SK-N-SH treated with all-trans-retinoic acid at 6 μM for 48 hours (cell line): ENCODE data around the gene CELF4.

Experiments
- ISL1 ChIP-seq: fragments of 250-450 bp; sonication (Bioruptor Pico); IDR thresholded peaks from 2 replicates; pipeline ENCODE4 v2.1.2; 2022; ENCODE audit warnings: mild to moderate bottlenecking, moderate library complexity
- ZC3H10 ChIP-seq: fragments of 250-450 bp; sonication (Bioruptor Pico); IDR thresholded peaks from 2 replicates; pipeline ENCODE4 v1.5.1; 2021; ENCODE audit warnings: mild to moderate bottlenecking, moderate library complexity
- ZFP3 ChIP-seq: fragments of 250-450 bp; sonication (Bioruptor Pico); IDR thresholded peaks from 2 replicates; pipeline ENCODE4 v1.5.0; 2020; ENCODE audit warnings: mild to moderate bottlenecking, moderate library complexity
- ZFP30 ChIP-seq: fragments of 450-650 bp; formaldehyde crosslinking; IDR thresholded peaks from 2 replicates; pipeline ENCODE4 v1.5.0; 2022; ENCODE audit warnings: mild to moderate bottlenecking, moderate library complexity
- ZNF565 ChIP-seq: fragments of 450-650 bp; formaldehyde crosslinking; conservative IDR thresholded peaks from 2 replicates; pipeline ENCODE4 v1.5.0; 2020; ENCODE audit warnings: low read depth, mild to moderate bottlenecking, moderate library complexity
- TF ChIP-seq, protein P1 (sequence below): fragments of 250-450 bp; sonication (Bioruptor Pico); IDR thresholded peaks from 2 replicates; pipeline ENCODE4 v1.5.1; 2020; ENCODE audit warnings: low read depth, mild to moderate bottlenecking, moderate library complexity
- TF ChIP-seq, protein P2 (sequence below): fragments of 250-450 bp; sonication (Bioruptor Pico); IDR thresholded peaks from 2 replicates; pipeline ENCODE4 v1.5.1; 2021; ENCODE audit warnings: mild to moderate bottlenecking, moderate library complexity

DNA sequence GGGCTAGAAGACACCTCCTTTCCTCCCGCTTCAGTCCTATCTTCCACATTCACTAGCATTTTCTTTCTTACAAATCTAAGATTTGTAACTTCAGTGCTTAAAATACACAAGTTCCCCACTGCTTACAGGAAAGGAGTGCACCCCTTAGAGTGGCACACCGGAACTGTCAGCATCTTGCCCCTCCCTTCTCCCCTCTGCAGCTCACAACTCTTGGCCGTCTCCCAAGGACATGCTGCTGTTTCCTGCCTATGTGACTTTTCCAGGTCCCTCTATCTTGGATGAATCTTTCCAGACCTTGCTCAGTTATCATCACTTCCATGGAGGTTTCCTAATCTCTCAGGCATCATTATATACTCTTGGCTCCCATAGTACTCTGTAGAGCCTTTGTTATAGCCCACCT lies 334.8 kb downstream of the CELF4 start:
- TF ChIP-seq ZFP3 (CRISPR knock-in tag) (no peak), ZC3H10 (CRISPR knock-in tag) (no peak), ZFP30 (CRISPR knock-in tag) (no peak), ZNF565 (CRISPR knock-in tag) (no peak), ISL1 (CRISPR knock-in tag) (no peak)
- TF ChIP-seq, protein P1, sequence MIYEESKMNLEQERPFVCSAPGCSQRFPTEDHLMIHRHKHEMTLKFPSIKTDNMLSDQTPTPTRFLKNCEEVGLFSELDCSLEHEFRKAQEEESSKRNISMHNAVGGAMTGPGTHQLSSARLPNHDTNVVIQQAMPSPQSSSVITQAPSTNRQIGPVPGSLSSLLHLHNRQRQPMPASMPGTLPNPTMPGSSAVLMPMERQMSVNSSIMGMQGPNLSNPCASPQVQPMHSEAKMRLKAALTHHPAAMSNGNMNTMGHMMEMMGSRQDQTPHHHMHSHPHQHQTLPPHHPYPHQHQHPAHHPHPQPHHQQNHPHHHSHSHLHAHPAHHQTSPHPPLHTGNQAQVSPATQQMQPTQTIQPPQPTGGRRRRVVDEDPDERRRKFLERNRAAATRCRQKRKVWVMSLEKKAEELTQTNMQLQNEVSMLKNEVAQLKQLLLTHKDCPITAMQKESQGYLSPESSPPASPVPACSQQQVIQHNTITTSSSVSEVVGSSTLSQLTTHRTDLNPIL (CRISPR knock-in tag): no peak
- TF ChIP-seq, protein P2, sequence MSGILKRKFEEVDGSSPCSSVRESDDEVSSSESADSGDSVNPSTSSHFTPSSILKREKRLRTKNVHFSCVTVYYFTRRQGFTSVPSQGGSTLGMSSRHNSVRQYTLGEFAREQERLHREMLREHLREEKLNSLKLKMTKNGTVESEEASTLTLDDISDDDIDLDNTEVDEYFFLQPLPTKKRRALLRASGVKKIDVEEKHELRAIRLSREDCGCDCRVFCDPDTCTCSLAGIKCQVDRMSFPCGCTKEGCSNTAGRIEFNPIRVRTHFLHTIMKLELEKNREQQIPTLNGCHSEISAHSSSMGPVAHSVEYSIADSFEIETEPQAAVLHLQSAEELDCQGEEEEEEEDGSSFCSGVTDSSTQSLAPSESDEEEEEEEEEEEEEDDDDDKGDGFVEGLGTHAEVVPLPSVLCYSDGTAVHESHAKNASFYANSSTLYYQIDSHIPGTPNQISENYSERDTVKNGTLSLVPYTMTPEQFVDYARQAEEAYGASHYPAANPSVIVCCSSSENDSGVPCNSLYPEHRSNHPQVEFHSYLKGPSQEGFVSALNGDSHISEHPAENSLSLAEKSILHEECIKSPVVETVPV: no peak
